Activated CD4-positive, alpha-beta T cell treated with anti-CD3 and anti-CD28 coated beads for 1 hour (primary cell): ENCODE data around the gene USP36.
"Not testable (repeated sequence)": the region's sequence is repeated elsewhere in the genome, so short reads cannot be mapped to it uniquely, and the experiment has no call there.

Source experiments
- DNase-seq: peaks from one replicate; pipeline ENCODE4 v3.0.0-alpha.2; 2020

Gene USP36

GRCh38 chr17:78763561-78763960 is 77.1 kb downstream of the USP36 start:
- DNase-seq, result no peak

DNA sequence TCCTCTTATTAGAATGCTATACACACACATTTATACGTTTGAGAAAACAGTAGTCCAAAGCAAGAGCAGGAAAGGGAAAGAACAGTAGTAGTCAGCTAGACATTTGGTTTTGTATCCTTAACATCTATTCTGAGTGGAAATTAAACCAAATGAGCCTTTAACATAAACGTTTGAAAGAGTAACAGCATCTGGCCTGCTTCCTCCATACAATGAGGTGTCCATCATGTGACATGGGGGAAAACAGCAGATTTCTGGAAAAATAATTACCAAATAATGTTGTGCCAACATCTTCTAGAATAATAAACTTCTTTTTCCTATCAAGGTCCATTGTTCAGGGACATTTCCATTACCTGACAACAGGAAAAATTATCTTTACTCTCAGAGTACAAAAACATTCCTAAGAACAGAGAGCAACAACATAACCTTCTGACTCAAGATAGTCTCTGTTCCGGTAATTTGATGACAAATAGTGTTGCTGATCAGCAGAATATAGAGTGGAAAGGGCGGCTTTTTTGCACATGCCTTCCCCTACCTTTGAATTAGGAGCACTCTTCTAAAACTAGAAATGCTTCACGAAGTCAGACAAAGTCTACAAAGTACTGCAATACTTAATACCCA is 78.7 kb downstream of the USP36 start:
- DNase-seq, result no peak

GRCh38 chr17:78759969-78760352 is 80.7 kb downstream of the USP36 start:
- DNase-seq, result no peak

DNA sequence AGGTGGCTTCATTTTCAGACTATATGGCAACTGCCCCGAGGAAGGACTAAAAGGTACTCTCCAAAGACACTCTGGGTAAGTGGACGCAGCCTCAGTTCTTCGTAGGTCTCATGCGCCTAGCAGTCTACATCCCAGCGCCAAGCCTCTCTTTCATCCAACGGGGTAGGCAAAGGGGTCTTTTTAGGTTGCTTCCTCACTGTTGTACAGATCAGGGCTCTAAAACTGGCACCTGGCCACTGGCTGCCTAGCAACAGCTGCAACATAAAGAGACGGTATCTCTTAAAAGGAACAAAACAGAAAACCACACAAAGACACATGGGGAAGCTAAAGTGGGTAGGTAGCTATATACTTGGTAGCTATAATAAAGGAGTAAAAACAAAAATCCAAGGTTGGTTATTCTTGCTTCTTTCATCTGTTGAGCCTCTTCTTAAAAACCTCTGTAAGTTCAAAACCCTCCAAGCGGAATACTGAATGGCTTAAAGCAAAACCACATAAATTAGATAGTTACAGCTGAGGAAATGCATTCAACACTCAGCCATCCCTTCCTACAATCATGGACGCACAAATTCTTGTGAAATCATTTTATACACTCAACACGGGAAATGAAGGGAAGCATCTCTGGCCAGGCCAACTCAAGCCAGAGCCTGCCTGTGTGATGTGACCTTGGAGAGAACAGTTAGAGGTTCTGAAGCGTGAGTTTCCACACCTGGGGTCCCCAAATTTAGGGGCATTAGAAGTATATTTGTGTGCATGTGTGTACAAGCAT is 81.2 kb downstream of the USP36 start:
- peak; percentile 69 for DNase-seq

DNA sequence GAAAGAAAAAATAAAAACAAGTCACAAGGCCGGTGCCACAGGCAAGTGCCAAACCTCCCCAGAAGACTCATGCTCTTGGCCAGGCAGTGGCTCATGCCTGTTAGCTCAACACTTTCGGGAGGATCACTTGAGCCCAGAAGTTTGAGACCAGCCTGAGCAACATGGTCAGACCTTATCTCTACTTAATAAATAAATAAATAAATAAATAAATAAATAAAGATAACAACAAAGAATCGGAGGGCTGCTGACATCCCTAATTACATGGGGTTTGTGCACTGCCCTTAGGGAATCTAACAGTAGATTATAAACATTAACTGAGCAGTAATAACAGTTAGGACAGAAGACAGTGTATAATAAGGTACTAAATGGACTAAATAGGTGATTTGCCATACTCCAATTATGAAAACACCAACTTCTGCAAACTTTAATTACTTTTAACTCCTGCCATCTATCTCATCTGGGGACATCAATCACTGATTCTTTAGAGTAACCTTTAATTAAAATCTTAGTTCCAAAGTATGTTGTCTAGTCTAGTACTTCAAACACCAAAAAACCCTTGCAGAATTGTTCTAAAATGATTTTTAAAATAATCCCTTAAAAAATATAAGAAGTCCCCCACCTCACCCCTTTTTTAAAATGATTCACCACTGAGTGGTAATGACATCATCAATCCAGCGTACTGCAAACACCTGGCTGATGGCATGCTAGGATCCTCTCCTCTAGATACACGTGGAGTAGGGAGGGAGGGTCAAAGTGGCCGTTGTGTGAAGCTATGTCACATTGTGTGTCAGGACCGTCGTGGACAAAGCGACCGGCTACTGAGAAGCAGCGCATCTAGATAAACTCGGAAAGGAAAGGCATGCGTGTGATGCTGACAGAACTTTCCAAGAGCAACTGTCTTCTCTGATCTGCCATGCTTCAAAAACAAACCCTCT is 87.0 kb downstream of the USP36 start:
- no peak for DNase-seq

DNA sequence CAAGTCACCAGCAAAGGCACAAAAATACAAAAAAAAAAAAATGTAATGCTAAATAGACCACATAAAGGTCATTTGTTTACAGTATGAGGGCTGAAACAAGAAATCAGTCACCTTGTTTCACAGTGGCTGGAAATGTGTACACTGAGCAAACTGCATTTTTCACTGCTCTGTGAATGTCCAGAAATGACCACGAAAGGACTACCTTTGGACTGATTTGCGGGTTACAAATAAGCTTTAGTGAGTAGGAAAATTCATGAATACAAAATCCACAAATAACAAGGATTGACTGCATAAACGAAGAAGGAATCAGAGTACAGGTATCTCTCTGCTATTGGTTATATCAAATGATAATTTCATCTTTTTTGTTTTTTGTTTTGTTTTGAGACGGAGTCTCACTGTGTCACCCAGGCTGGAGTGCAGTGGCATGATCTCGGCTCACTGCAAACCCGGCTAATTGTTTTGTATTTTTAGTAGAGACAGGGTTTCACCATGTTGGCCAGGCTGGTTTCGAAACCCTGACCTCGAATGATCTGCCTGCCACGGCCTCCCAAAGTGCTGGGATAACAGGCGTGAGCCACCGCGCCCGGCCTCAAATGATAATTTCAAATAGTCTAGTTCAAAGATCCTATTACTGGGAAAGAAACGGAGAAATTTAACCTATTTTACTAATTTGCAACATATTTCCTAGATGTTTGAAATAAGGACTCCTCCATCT is 89.0 kb downstream of the USP36 start:
- DNase-seq, result no peak

DNA sequence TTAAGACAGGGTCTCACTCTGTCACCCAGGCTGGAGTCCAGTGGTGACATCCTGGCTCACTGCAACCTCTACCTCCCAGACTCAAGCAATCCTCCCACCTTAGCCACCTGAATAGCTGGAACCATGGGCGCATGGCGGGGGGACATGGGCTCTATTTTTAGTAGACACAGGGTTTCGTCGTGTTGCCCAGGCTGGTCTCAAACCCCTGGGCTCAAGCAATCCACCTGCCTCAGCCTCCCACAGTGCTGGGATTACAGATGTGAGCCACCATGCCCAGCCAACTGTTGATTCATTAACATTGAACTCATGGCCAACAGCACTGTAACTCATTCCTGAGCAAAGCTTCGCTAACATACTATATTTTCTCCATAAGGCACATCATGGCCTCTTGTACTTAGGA is 89.6 kb downstream of the USP36 start:
- not testable (repeated sequence) for DNase-seq

DNA sequence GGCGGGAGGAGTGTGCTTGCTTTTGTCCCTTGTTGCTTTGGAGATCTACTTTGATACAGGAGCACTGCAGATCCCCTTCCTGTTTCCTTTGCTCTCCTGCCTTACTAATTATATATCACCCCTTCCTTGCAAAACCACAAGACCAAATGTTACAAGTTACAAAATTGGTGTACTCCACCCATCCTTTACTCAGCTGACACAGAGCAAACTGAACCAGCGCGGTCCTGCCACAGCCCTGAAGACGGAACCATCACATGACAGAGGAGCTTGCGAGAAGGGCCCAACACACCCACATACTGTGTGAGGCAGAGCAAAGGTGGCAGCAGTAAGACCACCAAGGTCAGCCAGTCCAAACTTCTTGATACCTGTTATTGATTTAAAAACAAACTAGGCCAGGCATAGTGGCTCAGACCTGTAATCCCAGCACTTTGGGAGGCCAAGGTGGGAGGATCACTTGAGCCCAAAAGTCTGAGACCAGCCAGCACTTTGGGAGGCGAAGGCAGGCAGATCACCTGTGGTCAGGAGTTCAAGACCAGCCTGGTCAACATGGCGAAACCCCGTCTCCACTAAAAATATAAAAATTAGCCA is 91.8 kb downstream of the USP36 start:
- peak; percentile 63 for DNase-seq

- no peak for DNase-seq
Measured at GRCh38 chr17:78748048-78748729, 92.4 kb downstream of the USP36 start.

DNA sequence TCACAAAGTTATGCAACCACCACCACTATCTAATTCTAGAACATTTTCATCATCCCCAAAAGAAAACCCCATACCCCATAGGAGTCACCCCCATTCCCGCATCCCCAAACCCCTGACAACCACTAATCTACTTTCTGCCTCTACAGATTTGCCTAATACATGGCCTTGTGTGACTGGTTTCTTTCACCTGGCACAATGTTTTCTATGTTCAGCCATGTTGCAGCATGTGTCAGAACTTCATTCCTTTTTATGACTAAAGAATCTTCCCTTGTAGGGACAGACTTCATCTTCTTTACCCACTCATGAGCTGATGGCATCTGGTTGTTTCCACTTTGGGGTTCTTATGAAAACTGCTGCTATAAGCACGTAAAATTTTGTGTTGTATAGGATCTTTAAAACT is 93.1 kb downstream of the USP36 start:
- DNase-seq, result no peak

- DNase-seq, result no peak
Measured at GRCh38 chr17:78746949-78747269, 93.7 kb downstream of the USP36 start.

DNA sequence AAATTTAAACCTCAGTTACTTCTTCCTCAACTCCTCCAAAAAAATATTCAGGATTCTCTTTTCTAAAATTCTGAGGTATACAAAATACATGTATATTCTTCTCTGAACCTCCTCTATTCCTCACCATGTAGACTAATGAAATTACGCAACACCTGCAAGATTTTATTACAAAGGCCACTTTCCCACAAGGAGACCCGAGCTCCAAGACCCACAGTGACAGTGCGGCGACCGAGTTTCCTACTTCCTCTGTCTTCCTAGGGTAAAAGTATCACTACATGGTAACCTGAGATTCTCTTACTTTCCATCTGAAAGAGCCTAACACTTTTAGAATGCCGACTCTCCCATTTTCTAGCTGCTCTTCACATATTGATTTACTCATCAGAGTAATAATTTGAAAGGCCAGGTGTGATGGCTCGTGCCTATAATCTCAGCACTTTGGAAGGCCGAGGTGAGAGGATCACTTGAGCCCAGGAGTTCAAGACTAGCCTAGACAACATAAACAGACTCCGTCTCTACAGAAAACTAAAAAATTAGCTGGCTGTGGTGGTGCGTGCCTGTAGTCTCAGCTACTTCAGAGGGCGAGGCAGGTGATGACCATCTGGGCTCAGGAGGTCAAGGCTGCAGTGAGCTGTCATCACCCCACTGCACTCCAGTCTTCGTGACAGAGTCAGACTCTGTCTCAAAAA is 94.2 kb downstream of the USP36 start:
- no peak for DNase-seq
